ENCODE results near the gene RAB23.

Gene RAB23

GRCh38 chr6:57221936-57222742 lies at the start of gene RAB23:
TSS of gene RAB23 (minus strand) at chr6:57222307. CDS start at chr6:57210380, 11,927 bp downstream.
- peak; percentile 83 for DNase-seq (ENCODE audit: low spot score)

- DNase-seq (ENCODE audit: low spot score) = no peak
Measured at GRCh38 chr6:57268294-57268640, 46.2 kb upstream of the RAB23 start.

GRCh38 chr6:57267586-57268293 lies 45.6 kb upstream of the RAB23 start:
- DNase-seq (ENCODE audit: low spot score) = peak; percentile 93

GRCh38 chr6:57265755-57266221 lies 43.7 kb upstream of the RAB23 start:
- DNase-seq (ENCODE audit: low spot score) = peak; percentile 15

GRCh38 chr6:57263739-57264138 lies 41.6 kb upstream of the RAB23 start:
- DNase-seq (ENCODE audit: low spot score) = no peak

GRCh38 chr6:57262901-57263694 lies 41.0 kb upstream of the RAB23 start:
- no peak for DNase-seq (ENCODE audit: low spot score)

- no peak for DNase-seq (ENCODE audit: low spot score)
Measured at GRCh38 chr6:57262488-57262887, 40.4 kb upstream of the RAB23 start.

- DNase-seq (ENCODE audit: low spot score) = no peak
Measured at GRCh38 chr6:57261926-57262325, 39.8 kb upstream of the RAB23 start.

- DNase-seq (ENCODE audit: low spot score) = no peak
Measured at GRCh38 chr6:57259064-57259463, 37.0 kb upstream of the RAB23 start.

- DNase-seq (ENCODE audit: low spot score) = no peak
Measured at GRCh38 chr6:57257911-57258541, 35.9 kb upstream of the RAB23 start.

- no peak for DNase-seq (ENCODE audit: low spot score)
Measured at GRCh38 chr6:57256541-57256940, 34.4 kb upstream of the RAB23 start.

- DNase-seq (ENCODE audit: low spot score) = no peak
Measured at GRCh38 chr6:57255451-57256169, 33.5 kb upstream of the RAB23 start.

GRCh38 chr6:57254055-57254717 lies 32.1 kb upstream of the RAB23 start:
- no peak for DNase-seq (ENCODE audit: low spot score)

- DNase-seq (ENCODE audit: low spot score) = no peak
Measured at GRCh38 chr6:57252975-57253374, 30.9 kb upstream of the RAB23 start.

- DNase-seq (ENCODE audit: low spot score) = no peak
Measured at GRCh38 chr6:57252137-57252536, 30.0 kb upstream of the RAB23 start.

- DNase-seq (ENCODE audit: low spot score) = no peak
Measured at GRCh38 chr6:57250348-57250747, 28.2 kb upstream of the RAB23 start.

GRCh38 chr6:57248311-57248895 lies 26.3 kb upstream of the RAB23 start:
- peak; percentile 22 for DNase-seq (ENCODE audit: low spot score)

GRCh38 chr6:57247603-57248002 lies 25.5 kb upstream of the RAB23 start:
- DNase-seq (ENCODE audit: low spot score) = no peak

GRCh38 chr6:57246307-57246706 lies 24.2 kb upstream of the RAB23 start:
- no peak for DNase-seq (ENCODE audit: low spot score)

GRCh38 chr6:57243954-57244353 lies 21.8 kb upstream of the RAB23 start:
- DNase-seq (ENCODE audit: low spot score) = no peak
